GM20000 (cell line): ENCODE measurements around the gene QRFPR.

ENCODE experiments used
- DNase-seq: peaks from one replicate; pipeline ENCODE4 v3.0.0; 2012; ENCODE audit warnings: low spot score
- CTCF ChIP-seq: IDR thresholded peaks from 2 replicates; pipeline ENCODE4 v1.5.1; 2012; ENCODE audit warnings: mild to moderate bottlenecking, control low read depth; ENCODE audit errors: extremely low read depth, missing control alignments

Gene QRFPR

DNA sequence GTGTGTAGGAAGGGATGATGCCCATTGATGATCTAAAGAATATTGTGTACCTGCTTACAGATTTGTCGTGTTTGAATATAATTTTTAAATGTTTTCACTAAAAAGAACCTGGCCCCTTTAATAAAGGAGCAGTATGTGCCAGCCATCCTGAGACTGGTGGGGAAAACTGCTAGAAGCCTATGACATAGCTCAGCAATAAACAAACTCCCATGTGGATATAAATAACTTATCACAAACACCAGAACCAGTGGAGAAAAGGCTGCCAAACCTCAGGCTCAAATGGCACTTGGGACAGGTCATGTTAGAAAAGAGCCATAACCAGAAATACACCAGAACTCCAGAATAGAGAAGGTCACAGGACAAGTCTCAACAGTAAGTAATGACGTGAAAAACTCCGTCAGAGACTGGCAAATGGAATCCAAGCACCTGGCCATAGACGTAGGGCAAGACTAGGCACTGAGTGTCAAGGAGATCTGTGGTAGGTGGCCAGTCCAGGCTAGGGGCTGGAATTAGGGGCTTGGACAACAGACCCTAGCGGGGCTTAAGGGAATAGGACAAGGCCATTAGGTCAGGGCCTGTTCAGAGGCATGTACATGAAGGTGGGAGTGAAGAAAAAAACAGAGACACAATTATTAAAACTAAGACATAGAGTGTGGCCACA, 11.7 kb upstream of the QRFPR start:
- no peak for TF ChIP-seq CTCF
- no peak for DNase-seq

DNA sequence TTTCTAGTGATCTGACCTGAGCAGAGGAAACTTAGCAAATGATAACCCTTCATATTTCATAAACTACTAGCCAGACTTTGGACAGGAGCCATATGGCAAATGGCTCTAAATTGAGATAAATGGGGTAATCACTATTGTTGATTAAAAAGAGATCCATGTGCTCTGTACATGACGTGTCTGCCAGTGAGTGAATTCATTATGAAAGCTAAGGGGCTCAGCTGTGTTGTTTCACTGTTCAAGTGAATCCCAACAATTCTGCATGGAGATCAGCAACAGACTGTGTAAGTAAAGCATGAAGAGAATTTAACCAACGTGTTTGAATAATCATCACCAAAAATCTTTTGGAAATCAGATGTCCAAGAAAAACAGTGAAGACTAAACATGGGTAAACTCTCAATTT, 9.5 kb upstream of the QRFPR start:
- no peak for DNase-seq

GRCh38 chr4:121379276-121379675, 1.5 kb downstream of the QRFPR start:
- TF ChIP-seq CTCF, result no peak
- DNase-seq, result no peak

More for the DNA sequence above, 9.5 kb upstream of the QRFPR start:
- TF ChIP-seq CTCF, result no peak

- no peak for DNase-seq
- no peak for TF ChIP-seq CTCF
These were observed 3.7 kb downstream of the QRFPR start for GRCh38 chr4:121377076-121377475.

DNA sequence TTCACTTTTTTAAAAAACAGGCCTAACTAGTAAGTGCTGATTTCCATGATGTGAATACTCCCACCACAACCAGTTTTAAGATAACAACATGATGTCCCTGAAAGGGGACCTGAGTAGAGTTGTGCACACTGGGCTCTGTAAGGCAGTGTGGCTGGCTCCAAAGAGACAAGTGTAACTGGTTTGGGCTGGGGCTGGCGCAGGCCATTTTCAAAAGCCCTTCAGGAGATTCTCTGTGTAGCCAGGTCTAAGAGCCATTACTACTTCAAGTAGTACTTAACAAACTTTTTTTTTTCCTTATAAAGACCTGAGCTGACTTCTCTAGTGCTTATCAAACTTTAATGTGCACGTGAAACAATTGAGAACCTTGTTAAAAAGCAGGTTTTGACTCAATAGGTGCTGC, 4.3 kb downstream of the QRFPR start:
- no peak for TF ChIP-seq CTCF
- DNase-seq, result no peak

DNA sequence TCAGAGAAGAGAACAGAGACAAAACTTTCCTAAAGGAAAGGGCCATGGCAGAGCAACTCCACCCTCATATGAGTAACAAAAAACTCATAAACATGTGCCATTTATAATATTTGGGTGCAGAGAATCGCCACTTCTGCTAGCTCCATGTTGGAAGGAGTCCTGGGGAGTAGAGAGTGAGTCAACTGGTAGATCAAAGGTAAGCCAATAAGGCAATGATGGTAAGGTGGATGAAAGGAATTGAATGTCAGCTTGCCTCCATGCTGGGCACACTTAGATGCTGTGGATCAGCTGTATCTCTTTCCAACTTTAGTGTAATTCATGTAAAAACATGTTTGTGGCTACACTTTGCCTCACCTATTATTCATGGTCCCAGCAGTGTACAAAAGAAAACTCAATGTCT, 4.7 kb downstream of the QRFPR start:
- TF ChIP-seq CTCF, result no peak
- no peak for DNase-seq

DNA sequence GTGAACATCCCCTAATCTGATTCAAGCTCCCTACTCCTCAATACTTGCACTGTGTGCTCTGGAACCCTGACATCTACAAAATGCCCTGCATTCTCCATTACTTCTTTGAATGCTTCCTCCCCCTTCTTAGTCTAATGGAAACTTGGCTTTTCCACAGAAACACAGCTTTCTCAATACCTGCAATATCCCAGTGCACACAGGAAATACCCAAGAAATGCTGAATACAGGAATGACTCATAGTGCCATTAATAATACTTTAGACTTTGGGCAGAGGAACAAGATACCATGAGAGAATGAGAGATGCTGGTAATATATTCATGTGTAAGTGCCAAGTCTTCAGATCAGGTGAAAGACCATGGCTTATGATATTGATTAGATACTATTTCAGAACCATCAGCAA, 5.6 kb downstream of the QRFPR start:
- DNase-seq, result no peak
- TF ChIP-seq CTCF, result no peak
